GM19238 (cell line): ENCODE results near the gene RPL12.

Source experiments
- DNase-seq: peaks from one replicate; pipeline ENCODE4 v3.0.0; 2011; ENCODE audit warnings: low spot score; ENCODE audit not compliant: insufficient read length

The RPL12 gene

DNA sequence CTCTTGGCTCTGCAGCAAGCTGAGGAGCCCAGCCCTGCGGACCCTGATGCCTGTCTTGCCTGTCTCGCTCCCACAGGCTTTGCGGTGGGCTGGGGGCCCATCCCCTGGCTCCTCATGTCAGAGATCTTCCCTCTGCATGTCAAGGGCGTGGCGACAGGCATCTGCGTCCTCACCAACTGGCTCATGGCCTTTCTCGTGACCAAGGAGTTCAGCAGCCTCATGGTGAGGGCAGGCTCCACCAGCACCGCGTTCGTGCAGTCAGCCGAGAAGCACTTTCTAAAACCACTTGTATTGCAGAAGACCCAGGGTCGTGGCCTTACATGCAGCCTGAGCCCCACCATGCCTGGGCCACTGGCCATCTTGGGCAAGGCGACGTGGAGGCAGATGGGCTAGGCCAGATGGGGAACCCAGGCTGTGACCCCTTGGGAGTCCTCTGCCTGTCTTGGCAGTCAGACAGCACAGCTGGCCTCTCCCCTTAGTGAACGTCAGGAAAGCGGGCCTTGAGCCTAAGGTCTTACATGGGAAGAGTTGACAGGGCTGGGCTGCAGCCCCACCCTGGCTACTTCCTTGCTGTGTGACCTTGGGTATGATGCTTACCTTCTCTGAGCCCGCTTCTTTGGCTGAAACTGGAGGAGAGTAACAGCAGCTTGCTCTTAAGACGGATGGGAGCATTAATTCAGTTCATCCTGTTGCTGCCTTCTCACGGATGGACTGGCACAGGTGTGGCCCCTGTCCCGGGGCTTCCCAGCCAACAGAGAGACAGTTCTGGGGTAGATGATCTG, 45.7 kb downstream of the RPL12 start:
- no peak for DNase-seq

DNA sequence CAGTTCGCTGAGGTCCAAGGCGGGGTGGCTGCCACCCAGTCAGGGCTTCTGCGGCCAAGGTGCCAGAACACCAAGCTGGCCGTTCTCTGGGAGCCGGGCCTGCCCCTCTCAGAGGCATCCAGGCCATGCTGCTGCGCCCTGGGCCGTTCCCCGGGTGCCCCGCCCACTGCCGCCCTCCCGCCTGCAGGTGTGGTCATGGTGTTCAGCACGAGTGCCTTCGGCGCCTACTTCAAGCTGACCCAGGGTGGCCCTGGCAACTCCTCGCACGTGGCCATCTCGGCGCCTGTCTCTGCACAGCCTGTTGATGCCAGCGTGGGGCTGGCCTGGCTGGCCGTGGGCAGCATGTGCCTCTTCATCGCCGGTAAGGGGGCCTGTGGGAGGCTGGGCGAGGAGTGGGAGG, 46.6 kb downstream of the RPL12 start:
- no peak for DNase-seq

DNA sequence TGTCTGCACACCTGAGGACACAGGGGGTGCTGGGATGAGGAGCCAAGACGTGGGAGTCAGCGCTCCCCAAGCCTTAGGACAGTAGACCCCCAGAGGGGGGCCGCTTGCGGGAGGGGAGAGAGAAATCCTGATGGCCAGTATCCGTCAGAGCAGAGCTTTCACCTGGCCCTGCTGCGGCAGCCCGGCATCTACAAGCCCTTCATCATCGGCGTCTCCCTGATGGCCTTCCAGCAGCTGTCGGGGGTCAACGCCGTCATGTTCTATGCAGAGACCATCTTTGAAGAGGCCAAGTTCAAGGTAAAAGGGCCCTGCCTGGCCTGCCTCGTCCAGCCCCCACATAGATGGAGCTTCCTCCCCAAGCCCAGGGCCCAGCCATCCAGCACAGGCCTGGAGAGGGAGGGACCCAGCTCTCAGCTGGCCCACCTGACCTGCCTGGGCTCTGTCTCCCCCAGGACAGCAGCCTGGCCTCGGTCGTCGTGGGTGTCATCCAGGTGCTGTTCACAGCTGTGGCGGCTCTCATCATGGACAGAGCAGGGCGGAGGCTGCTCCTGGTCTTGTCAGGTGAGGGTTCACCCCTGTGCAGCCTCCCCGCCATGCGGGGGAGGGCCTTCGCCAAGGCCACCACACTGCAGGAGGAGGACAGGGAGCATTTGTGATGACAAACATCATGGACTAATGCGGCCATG, 47.6 kb downstream of the RPL12 start:
- no peak for DNase-seq

DNA sequence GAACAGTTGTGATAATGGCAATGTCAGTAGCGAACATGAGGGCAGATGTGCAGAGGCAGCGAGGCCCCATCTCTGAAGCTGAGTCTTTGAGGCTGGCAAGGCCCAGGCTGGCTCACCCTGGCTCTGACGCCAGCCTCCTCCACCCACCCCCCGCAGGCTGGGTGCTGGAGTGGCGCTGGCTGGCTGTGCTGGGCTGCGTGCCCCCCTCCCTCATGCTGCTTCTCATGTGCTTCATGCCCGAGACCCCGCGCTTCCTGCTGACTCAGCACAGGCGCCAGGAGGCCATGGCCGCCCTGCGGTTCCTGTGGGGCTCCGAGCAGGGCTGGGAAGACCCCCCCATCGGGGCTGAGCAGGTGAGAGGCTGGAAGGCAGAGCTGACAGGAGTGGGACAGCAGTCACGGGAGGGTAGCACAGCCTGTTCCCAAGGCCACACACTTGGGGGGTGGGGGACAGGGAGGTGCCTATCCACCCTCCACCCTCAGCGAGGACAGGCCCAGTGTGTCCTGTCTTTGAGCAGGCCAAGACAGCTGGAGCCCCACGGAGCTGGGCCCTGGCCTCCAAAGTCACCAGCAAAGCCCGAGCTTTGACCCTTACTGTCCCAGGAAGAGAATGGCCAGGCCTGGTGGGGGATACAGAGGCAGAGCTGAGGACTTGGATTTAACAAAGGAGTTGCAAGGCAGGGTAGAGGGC, 48.7 kb downstream of the RPL12 start:
- no peak for DNase-seq

DNA sequence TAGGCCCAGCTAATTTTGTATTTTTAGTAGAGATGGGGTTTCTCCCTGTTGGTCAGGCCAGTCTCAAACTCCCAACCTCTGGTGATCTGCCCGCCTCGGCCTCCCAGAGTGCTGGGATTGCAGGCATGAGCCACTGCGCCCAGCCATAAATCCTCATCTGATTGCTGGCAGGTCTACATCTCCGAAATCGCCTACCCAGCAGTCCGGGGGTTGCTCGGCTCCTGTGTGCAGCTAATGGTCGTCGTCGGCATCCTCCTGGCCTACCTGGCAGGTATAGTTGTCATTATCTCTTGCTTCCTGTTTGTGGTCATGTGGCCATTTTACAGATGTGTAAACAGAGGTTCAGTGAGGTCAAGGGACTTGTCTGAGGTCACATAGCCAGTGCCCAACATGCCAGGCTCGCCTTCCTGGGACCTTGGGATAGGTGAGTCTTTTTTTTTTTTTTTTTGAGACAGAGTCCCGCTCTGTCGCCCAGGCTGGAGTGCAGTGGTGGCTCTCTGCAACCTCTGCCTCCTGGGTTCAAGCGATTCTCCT, 51.4 kb downstream of the RPL12 start:
- DNase-seq = no peak

DNA sequence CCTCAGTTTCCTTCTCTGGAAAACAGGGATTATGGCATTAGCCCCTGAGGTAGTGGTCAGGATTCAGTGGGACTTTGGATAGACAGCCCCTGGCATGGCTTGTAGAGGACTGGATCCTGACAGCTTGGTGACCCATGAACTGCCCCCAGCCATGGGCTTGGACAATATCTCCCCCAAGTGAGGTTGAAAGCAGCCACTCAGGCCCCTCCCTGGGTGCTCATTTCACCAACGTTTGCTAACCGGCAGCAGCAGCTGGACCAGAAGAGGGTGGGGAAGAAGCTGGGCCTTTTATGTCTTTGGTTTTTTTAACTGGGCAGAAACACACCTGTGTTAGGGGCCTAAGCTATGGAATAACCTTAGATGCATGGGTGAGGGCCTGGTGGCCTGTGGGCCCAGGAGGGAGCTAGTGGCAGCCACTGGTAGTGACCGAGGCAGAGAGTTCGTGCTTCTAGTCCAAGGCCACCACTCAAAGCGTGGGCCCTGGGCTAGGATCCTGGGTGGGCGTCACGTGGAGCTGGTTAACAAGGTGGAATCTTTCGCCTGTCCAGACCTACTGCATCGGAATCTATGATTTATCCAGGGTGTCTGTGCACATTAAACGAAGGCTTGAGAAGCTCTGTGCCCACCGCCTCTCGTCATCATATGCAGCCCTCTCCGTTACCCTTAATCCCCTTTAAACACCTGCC, 52.3 kb downstream of the RPL12 start:
- DNase-seq = no peak

DNA sequence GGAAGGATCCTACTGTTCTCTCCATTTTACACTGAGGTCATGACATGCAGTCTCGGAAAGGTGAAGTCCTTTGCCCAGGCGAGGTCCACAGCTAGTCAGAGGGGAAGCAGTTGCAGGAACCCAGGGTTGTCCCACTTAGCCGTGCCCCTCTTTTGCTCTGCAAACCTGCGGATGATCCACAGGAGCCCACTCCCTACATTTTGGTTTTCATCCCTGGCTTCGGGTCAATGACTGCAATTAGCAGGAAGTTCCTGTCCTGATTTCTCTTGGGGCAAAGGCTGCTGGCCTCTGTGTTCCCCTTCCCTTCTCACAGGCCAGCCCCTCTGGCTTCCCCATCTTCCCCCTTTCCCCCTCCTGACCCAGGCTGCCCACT, 52.9 kb downstream of the RPL12 start:
- DNase-seq = no peak
